ENCODE measurements around the gene EIF4E3.

DNA sequence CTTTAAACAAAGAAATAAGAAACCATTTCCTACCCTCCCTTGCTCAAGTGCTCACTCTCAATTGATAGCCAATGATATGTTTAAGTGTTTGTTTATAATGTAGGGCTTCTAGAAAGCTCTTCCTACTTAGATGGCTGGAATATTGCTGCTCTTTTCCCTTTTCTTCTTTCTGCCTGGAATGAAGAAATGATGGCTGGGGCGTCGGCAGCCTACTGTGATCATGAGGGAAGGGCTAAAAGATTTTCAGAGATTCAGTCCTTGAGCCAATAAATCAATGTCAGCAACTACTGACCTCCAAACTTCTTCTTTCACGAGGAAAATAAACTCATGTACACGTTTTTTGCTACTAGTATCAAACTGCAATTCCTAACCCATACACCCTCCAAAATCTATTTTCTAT, 26.4 kb upstream of the EIF4E3 start:
- TF ChIP-seq, protein P1, sequence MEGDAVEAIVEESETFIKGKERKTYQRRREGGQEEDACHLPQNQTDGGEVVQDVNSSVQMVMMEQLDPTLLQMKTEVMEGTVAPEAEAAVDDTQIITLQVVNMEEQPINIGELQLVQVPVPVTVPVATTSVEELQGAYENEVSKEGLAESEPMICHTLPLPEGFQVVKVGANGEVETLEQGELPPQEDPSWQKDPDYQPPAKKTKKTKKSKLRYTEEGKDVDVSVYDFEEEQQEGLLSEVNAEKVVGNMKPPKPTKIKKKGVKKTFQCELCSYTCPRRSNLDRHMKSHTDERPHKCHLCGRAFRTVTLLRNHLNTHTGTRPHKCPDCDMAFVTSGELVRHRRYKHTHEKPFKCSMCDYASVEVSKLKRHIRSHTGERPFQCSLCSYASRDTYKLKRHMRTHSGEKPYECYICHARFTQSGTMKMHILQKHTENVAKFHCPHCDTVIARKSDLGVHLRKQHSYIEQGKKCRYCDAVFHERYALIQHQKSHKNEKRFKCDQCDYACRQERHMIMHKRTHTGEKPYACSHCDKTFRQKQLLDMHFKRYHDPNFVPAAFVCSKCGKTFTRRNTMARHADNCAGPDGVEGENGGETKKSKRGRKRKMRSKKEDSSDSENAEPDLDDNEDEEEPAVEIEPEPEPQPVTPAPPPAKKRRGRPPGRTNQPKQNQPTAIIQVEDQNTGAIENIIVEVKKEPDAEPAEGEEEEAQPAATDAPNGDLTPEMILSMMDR (IDR thresholded peaks at IDR 0.05; ENCODE audit: low read length) = no peak
- TF ChIP-seq EZH2 (optimal IDR thresholded peaks at IDR 0.05; ENCODE audit: low read depth, low read length) (no peak), EZH2phosphoT487 (IDR thresholded peaks at IDR 0.05; ENCODE audit: low read length) (no peak)

All from MM.1S (cell line).